Gastrocnemius medialis (tissue), 4 donors: Measurements from ENCODE around the gene STAC2. TPM values are rescaled to one million over a fixed set of nuclear protein-coding genes. Genes with fewer than 3 reads are reported as not detected.

Source experiments
- ATAC-seq, 2 donors: fragments of 150-250 bp; one replicate each; pipeline ENCODE4 v1.9.1; 2016
- DNase-seq, 2 donors: peaks; one replicate each; pipeline ENCODE4 v3.0.0-alpha.2; 2019
- H3K27ac ChIP-seq, 4 donors: fragments of 200-600 bp; sonication (generic); 1 replicate in 1 of 4; 2 replicates in 3 of 4; pipeline ENCODE4 v1.5.1; 2016 to 2018; ENCODE audit warnings: mild to moderate bottlenecking in 2 of 4, moderate library complexity in 1 of 4
- H3K27me3 ChIP-seq, 3 donors: fragments of 200-600 bp; sonication (generic) in 2 of 3; 1 replicate in 1 of 3; 2 replicates in 2 of 3; pipeline versions ENCODE4 v1.5.1 to v1.6.0; 2016 to 2019; ENCODE audit warnings: mild to moderate bottlenecking in 1 of 3, moderate library complexity in 1 of 3
- H3K36me3 ChIP-seq, 2 donors: fragments of 200-600 bp; sonication (generic) in 1 of 2; one replicate each; pipeline ENCODE4 v1.5.1; 2017 to 2018
- H3K4me1 ChIP-seq, 2 donors: fragments of 200-600 bp; sonication (generic) in 1 of 2; one replicate each; pipeline ENCODE4 v1.5.1; 2016 to 2017; ENCODE audit warnings: mild to moderate bottlenecking in 2 of 2
- H3K4me3 ChIP-seq, 4 donors: fragments of 200-600 bp; sonication (generic) in 3 of 4; 1 replicate in 1 of 4; 2 replicates in 3 of 4; pipeline ENCODE4 v1.5.1; 2016 to 2019; ENCODE audit warnings: mild to moderate bottlenecking in 2 of 4
- H3K9me3 ChIP-seq, 3 donors: fragments of 200-600 bp; sonication (generic) in 2 of 3; 1 replicate in 1 of 3; 2 replicates in 2 of 3; pipeline ENCODE4 v1.5.1; 2016 to 2019
- POLR2A ChIP-seq, 2 donors: fragments of 450-650 bp; IDR thresholded peaks; one replicate each; pipeline ENCODE4 v1.6.1; 2017; ENCODE audit warnings: antibody characterized with exemption in 2 of 2, mild to moderate bottlenecking in 2 of 2, moderate library complexity in 2 of 2
- in situ Hi-C, 4 donors: fragments of 200-750 bp; cut with MboI; loops; one replicate each; pipeline versions ENCODE4 v1.15.0 to v1.8.0; 2017; ENCODE audit warnings: low sequenced_read_pairs in 4 of 4
- intact Hi-C: fragments of 100-400 bp; cut with DNase I; formaldehyde crosslinking; loops from one replicate; pipeline ENCODE4 v1.15.1; 2023; ENCODE audit warnings: low total_unique reads
- total RNA-seq, 4 donors: library from RNA; depleted of rRNA; stranded (reverse); fragments of >200 nt; gene quantifications; one replicate each; pipeline versions ENCODE4 v1.1.0 to v1.2.3, GENCODE V29; 2016
- TF ChIP-seq, protein P1 (sequence below), 5 experiments: fragments of 450-650 bp in 3 of 5; fragments of 200-600 bp in 2 of 5; sonication (generic) in 2 of 5; IDR thresholded peaks in 4 of 5; conservative IDR thresholded peaks in 1 of 5; 1 replicate in 4 of 5; 2 replicates in 1 of 5; pipeline ENCODE4 v1.5.1; 2016 to 2019; ENCODE audit warnings: antibody characterized with exemption in 5 of 5, mild to moderate bottlenecking in 3 of 5, moderate library complexity in 3 of 5

STAC2 gene
- total RNA-seq, 4 donors from 2014 or later = not detected

DNA sequence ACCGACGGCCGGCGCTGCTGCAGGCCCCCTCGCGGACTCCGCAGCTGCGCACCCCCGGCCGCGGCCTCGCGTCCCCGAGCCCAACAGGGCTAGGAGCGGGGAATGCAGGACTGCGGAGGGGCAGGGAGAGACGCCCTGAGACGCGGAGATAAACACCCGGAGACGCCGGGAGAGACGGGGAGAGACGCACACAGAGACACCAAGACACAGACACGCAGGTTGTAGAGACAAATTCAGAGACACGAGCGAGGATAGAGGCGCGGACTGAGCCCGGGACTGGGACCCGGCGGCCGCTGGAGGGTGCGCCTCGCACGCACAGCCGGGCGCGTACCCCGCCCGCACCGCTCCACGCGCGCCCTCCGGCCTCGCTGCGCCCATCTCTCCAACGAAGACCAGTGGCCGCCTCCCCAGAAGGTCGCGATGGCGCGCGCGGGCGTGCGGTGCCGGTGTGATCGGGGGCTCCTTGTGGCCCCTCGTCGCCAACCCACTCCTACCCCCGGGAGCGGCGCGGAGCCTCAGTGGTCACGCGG, 902 bp downstream of the STAC2 start:
- H3K4me3 ChIP-seq = peak overlapping the region; percentile 36 to 51 (median 47)
- H3K27me3 ChIP-seq = peaks cover 12 to 23% (median 16%) of the 10 kb centered on the region in 3 donors
- in situ Hi-C loops = no loop called here
- H3K9me3 ChIP-seq = no peaks in the 10 kb centered on the region
- DNase-seq (no peak), ATAC-seq (no peak)
- H3K4me1 ChIP-seq = peaks cover 24 to 31% of the 10 kb centered on the region in 2 donors
- TF ChIP-seq, protein P1, sequence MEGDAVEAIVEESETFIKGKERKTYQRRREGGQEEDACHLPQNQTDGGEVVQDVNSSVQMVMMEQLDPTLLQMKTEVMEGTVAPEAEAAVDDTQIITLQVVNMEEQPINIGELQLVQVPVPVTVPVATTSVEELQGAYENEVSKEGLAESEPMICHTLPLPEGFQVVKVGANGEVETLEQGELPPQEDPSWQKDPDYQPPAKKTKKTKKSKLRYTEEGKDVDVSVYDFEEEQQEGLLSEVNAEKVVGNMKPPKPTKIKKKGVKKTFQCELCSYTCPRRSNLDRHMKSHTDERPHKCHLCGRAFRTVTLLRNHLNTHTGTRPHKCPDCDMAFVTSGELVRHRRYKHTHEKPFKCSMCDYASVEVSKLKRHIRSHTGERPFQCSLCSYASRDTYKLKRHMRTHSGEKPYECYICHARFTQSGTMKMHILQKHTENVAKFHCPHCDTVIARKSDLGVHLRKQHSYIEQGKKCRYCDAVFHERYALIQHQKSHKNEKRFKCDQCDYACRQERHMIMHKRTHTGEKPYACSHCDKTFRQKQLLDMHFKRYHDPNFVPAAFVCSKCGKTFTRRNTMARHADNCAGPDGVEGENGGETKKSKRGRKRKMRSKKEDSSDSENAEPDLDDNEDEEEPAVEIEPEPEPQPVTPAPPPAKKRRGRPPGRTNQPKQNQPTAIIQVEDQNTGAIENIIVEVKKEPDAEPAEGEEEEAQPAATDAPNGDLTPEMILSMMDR (IDR thresholded peaks at IDR 0.05 in 4 of 5, conservative IDR thresholded peaks at IDR 0.05 in 1 of 5) = no peak
- no peak for TF ChIP-seq POLR2A (IDR thresholded peaks at IDR 0.05)
- no peak overlapping the region for H3K27ac ChIP-seq
- intact Hi-C loops = no loop called here
- H3K36me3 ChIP-seq = no peaks in the 10 kb centered on the region

DNA sequence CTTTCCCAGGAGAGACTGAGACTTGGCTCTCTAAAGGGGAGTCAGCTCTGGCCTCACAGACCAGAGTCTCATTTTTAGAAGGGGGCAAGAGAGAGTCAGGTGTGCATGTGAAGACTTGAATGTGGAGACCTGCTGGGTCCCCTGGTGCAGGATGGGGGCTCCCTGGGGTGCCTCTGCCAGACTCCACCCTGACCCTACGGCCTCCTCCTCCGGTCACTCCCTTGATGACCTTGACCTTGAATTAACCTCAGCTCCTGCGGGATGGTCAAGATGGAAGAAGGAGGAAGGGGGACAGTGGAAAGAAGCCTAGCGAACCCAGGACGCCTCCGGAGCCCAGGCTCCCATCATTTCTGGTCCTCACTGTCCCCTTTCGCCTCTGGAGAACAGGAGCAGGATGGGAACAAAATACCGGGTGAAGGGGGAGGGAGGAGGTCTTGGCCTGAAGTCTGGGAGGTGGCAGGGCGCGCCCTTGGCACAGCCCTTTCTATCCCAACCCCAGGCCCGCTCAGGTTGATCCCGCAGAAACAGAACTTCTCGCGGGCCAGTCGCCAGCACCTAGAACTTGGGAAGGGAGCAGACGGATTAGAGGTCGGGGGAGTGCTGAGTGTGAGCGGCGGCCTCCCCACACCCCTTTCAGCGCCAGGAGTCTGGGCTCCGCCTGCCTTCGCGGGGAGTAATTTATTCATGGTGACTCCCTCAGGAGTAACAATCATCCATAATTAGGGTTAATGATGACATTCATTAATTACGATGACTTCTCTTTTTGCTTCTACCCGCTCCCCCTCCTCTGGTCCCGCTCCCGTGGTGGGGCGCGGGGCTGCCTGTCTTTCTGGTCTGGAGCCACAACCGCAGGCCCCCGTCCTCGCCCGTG, 1.6 kb downstream of the STAC2 start:
- Histone ChIP-seq H3K27me3 (peaks cover 12 to 23% (median 16%) of the 10 kb centered on the region in 3 donors), H3K4me3 (peak overlapping the region in 3 of 4 donors; percentile 46 to 51 (median 48)), H3K36me3 (no peaks in the 10 kb centered on the region), H3K9me3 (no peaks in the 10 kb centered on the region), H3K4me1 (peaks cover 31 to 34% of the 10 kb centered on the region in 2 donors), H3K27ac (no peak overlapping the region)
- intact Hi-C loops = no loop called here
- no peak for TF ChIP-seq POLR2A (IDR thresholded peaks at IDR 0.05)
- TF ChIP-seq, protein P1 (IDR thresholded peaks at IDR 0.05 in 4 of 5, conservative IDR thresholded peaks at IDR 0.05 in 1 of 5) = no peak
- in situ Hi-C loops = no loop called here
- DNase-seq (no peak), ATAC-seq (no peak)

DNA sequence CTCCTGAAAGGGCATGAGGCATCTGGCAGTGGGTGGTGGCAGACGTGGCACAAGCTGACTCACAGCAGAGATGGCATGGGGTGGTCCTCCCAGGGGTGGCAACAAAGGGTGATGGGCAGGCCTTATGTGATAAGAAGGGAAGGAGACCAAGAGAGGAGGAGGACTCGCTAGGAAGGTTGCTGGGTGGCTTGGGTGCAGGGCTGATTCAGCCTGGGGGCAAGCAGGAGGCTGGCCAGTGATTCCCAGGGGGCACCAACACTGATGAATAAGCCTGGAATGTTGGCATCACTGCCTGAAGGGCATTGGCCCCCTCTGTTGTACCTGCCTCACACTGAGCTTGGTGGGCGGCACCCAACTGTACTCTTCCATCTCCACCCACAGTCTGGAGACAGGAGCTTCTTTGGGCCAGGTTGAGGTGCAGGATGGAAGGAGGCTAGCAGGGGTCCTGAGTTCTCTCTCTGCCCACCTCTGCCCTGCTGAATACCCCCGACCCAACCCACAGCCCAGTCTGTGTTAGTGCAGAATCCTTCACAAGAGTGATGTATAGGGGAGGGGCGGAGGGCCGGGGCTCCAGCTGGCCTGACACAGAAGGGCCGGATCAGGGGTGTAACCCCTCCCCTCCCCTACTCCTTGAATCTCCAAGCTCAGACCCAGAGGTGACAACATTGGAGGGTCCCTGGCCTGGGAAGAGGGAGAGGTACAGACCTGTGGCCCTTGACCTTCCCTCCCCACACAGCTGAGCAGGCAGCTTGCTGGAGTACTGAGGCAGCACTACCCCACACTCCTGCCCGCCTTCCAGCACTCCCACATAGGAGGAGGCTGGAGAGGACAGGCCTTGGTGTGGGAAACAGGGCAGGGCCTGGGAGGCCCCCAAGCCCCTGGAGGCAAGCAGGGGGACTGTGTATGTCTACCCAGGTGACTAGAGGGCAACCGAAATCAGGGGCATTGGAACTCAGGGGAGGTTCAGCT, 2.6 kb downstream of the STAC2 start:
- DNase-seq (no peak), ATAC-seq (no peak)
- H3K4me1 ChIP-seq = peaks cover 34% of the 10 kb centered on the region in 2 donors
- H3K27ac ChIP-seq = no peak overlapping the region
- H3K36me3 ChIP-seq = no peaks in the 10 kb centered on the region
- in situ Hi-C loops = no loop called here
- TF ChIP-seq, protein P1 (IDR thresholded peaks at IDR 0.05 in 4 of 5, conservative IDR thresholded peaks at IDR 0.05 in 1 of 5) = no peak
- no peak for TF ChIP-seq POLR2A (IDR thresholded peaks at IDR 0.05)
- no peak overlapping the region for H3K4me3 ChIP-seq
- peaks cover 12 to 23% (median 16%) of the 10 kb centered on the region in 3 donors for H3K27me3 ChIP-seq
- intact Hi-C loops = no loop called here
- H3K9me3 ChIP-seq = no peaks in the 10 kb centered on the region

DNA sequence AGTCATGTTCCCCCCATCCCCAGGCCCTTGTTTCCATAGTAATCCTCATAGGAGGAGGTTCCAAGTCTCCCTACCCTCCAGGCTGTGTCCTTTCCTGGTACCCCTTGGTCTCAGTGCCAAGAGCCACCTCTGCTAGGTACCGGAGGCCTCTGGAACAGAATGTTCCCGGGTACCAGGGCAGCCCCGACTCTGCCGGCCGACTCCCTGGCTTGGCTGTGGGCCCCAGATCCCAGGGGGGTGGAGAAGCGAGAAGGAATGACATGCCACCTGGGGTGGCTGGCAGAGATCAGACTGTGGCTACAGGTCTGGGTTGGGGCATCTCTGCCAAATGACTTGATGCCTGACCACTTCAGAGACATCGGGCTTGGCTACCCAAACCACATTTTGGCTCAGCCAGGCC, 3.6 kb downstream of the STAC2 start:
- DNase-seq = no peak
- in situ Hi-C loops = no loop called here
- Histone ChIP-seq H3K36me3 (no peaks in the 10 kb centered on the region), H3K9me3 (no peaks in the 10 kb centered on the region), H3K27me3 (peaks cover 12 to 23% (median 16%) of the 10 kb centered on the region in 3 donors), H3K4me1 (peaks cover 24 to 26% of the 10 kb centered on the region in 2 donors), H3K4me3 (no peak overlapping the region), H3K27ac (no peak overlapping the region)
- intact Hi-C loops = no loop called here
- TF ChIP-seq, protein P1 (IDR thresholded peaks at IDR 0.05 in 4 of 5, conservative IDR thresholded peaks at IDR 0.05 in 1 of 5) = no peak
- no peak for TF ChIP-seq POLR2A (IDR thresholded peaks at IDR 0.05)
- no peak for ATAC-seq
